ENCODE data around the gene CD74. TPM values are rescaled to one million over a fixed set of nuclear protein-coding genes. Genes with fewer than 3 reads are reported as not detected.

CD74 gene
- total RNA-seq, 4 donors from 2014 or later = 91.0 to 1,037 (median 261) TPM

DNA sequence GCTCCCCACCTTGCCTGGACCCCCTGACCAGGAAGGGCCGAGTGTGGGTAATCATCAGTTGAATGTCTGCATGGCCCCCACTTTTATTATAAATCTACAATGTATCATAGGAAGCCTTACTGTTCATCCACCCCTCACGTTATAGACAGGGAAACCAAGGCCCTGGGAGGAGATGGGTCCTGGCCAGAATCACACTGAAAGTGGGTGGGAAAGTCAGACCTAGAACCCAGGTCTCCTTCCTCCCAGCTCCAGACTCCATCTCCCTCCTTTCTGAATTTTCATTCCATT is 17.1 kb downstream of the CD74 start:
- Histone ChIP-seq H3K4me3 (no peak overlapping the region), H3K27ac (no peak overlapping the region), H3K27me3 (no peaks in the 10 kb centered on the region), H3K4me1 (no peaks in the 10 kb centered on the region), H3K9me3 (no peaks in the 10 kb centered on the region), H3K36me3 (peaks cover 17 to 100% (median 42%) of the 10 kb centered on the region in 3 donors)
- no peak for TF ChIP-seq POLR2A (IDR thresholded peaks at IDR 0.05)
- TF ChIP-seq, protein P1, sequence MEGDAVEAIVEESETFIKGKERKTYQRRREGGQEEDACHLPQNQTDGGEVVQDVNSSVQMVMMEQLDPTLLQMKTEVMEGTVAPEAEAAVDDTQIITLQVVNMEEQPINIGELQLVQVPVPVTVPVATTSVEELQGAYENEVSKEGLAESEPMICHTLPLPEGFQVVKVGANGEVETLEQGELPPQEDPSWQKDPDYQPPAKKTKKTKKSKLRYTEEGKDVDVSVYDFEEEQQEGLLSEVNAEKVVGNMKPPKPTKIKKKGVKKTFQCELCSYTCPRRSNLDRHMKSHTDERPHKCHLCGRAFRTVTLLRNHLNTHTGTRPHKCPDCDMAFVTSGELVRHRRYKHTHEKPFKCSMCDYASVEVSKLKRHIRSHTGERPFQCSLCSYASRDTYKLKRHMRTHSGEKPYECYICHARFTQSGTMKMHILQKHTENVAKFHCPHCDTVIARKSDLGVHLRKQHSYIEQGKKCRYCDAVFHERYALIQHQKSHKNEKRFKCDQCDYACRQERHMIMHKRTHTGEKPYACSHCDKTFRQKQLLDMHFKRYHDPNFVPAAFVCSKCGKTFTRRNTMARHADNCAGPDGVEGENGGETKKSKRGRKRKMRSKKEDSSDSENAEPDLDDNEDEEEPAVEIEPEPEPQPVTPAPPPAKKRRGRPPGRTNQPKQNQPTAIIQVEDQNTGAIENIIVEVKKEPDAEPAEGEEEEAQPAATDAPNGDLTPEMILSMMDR (IDR thresholded peaks at IDR 0.05) = no peak
- intact Hi-C loops (cut with DNase I) = no loop called here
- no peak for DNase-seq
- 71 to 72% methylated on average over 2 of the region's 2 CpGs for WGBS, 2 donors

DNA sequence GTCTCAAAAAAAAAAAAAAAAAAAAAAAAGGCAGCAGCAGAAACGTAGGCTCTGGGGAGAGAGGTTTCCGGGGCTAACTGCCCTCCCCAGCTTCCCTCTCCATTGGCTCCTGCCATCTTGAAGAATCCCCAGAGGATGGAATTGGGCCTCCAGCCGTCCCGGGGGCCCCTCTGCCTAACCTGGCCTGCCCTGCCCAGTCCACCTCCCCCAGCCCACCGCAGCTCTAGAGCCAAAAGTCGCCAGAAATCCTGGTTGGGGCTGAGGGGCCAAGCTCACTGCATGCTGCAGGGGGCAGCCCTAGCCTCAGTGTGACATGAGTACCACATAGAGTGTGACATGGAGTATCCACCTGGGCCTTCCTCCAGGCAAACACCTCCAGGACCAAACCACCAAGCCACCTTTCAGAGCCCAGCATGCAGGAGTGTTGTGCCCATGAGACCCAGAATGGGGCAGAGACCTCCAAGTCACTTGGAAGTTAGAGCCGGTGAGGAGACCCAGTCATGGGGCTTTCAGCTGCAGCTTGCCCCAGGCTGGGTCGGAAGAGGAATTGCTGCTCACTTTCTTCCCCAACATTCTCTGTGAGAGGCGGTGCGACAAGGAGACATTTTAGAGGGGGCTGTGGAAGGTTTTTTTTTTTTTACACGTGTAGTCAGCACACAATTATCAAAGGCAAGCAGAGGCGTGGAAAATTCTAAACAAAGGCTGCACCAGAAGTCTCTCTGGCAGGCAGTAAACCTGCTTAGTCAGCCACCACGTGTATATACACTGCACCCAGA is 17.6 kb downstream of the CD74 start:
- Histone ChIP-seq H3K36me3 (peaks cover 17 to 100% (median 38%) of the 10 kb centered on the region in 3 donors), H3K27ac (no peak overlapping the region), H3K27me3 (no peaks in the 10 kb centered on the region), H3K4me3 (no peak overlapping the region), H3K4me1 (no peaks in the 10 kb centered on the region), H3K9me3 (no peaks in the 10 kb centered on the region)
- DNase-seq = no peak
- intact Hi-C loops (cut with DNase I) = no loop called here
- no peak for TF ChIP-seq POLR2A (IDR thresholded peaks at IDR 0.05)
- TF ChIP-seq, protein P1 (IDR thresholded peaks at IDR 0.05) = no peak
- WGBS, 2 donors = 69 to 78% methylated on average over 8 to 12 of the region's 13 CpGs

DNA sequence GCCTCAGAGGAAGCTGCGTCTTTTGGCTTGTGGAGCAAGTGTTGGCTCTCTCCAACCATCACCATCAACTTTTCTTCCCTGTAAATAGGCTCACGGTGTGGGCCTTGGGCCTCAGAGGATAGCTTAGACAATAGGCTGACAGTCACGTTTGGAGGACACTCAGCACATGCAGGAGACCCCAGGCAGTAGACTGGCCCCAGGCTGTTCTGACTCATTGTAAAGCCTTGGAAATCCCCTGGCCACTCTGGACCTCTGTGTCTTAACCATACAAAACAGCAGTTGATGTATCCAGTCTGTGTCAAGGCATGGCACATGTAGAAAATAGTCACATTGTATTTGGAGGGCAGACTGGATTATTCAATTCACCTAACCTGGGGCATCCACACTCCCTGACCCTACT is 18.6 kb downstream of the CD74 start:
- Histone ChIP-seq H3K4me3 (no peak overlapping the region), H3K27me3 (no peaks in the 10 kb centered on the region), H3K36me3 (peaks cover 18 to 100% (median 42%) of the 10 kb centered on the region in 3 donors), H3K4me1 (no peaks in the 10 kb centered on the region), H3K27ac (no peak overlapping the region), H3K9me3 (no peaks in the 10 kb centered on the region)
- 30% methylated on average over 2 to 3 of the region's 3 CpGs for WGBS, 2 donors
- TF ChIP-seq POLR2A (IDR thresholded peaks at IDR 0.05) = no peak
- TF ChIP-seq, protein P1 (IDR thresholded peaks at IDR 0.05) = no peak
- intact Hi-C loops (cut with DNase I) = no loop called here
- no peak for DNase-seq

DNA sequence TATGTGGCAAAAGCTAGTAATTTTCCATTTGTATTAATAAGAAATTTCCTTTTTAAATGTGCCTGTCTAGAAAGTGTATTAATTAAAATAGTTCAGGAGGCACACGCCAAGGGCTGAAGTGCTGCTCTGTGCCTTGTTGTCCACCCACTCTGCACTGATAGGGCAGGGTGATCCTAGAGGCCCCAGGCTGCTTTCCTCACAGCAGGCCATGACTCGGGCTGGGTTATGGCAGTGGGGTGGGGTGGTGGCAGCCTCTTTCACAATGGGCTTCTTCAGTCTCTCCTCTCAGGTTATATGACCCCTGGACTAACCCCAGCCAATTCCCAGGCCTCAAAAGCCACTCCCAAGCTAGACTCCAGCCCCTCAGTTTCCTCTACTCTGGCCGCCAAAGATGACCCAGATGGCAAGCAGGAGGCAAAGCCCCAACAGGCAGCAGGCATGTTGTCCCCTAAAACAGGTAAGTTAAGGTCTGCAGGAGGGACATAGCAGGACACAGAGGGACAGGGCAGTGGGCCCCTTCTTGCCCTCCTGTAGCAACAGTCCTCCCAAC is 19.5 kb downstream of the CD74 start:
- 88 to 89% methylated on average over 1 to 2 of the region's 3 CpGs for WGBS, 2 donors
- peaks cover 20 to 100% (median 44%) of the 10 kb centered on the region in 3 donors for H3K36me3 ChIP-seq
- no peak for DNase-seq

DNA sequence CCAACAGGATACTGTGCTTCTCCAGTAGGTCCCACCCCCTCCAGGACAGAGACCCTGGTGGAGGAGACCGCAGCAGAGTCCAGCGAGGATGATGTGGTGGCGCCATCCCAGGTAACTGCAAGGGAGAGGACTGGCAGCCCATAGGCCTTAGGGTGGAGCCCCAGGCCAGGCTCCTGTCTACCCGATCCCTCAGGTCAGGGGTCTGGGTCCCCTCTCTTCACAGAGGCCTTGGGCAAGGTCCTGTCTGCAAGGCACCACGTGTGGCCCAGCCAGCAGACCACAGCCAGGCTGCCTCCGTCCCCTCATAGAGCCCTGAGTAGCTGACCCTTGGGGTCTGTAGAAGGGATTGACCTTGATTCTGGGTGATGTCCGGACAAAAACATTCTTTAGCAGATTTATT is 20.0 kb downstream of the CD74 start:
- Histone ChIP-seq H3K36me3 (peaks cover 24 to 100% (median 48%) of the 10 kb centered on the region in 3 donors), H3K27ac (no peak overlapping the region), H3K27me3 (no peaks in the 10 kb centered on the region), H3K4me1 (no peaks in the 10 kb centered on the region), H3K9me3 (no peaks in the 10 kb centered on the region), H3K4me3 (no peak overlapping the region)
- DNase-seq = no peak
- TF ChIP-seq POLR2A (IDR thresholded peaks at IDR 0.05) = no peak
- 92% methylated on average over 4 of the region's 7 CpGs; no CpG with 5 or more reads in 1 of the 2 donors for WGBS, 2 donors
- intact Hi-C loops (cut with DNase I) = no loop called here

More for the DNA sequence above, 19.5 kb downstream of the CD74 start:
- Histone ChIP-seq H3K9me3 (no peaks in the 10 kb centered on the region), H3K4me1 (no peaks in the 10 kb centered on the region), H3K27ac (no peak overlapping the region), H3K4me3 (no peak overlapping the region), H3K27me3 (no peaks in the 10 kb centered on the region)
- intact Hi-C loops (cut with DNase I) = no loop called here
- TF ChIP-seq, protein P1 (IDR thresholded peaks at IDR 0.05) = no peak
- TF ChIP-seq POLR2A (IDR thresholded peaks at IDR 0.05) = no peak

Data from esophagus squamous epithelium (tissue), 5 donors.